Heart right ventricle (tissue), 16 donors: ENCODE data around the gene FOSL2. TPM values are rescaled to one million over a fixed set of nuclear protein-coding genes. Genes with fewer than 3 reads are reported as not detected.

Source experiments
- ATAC-seq, 8 donors: fragments of 200-7000 bp; cut with Tn5 transposase; one replicate each; pipeline ENCODE4 v1.9.1; 2020; ENCODE audit warnings: mild to moderate bottlenecking in 8 of 8, moderate library complexity in 8 of 8, moderate number of reproducible peaks in 1 of 8
- DNase-seq, 2 donors: peaks; one replicate each; pipeline ENCODE4 v3.0.0-alpha.2; 2020
- H3K27ac ChIP-seq, 10 donors: fragments of 200-600 bp; sonication (generic) in 2 of 10; one replicate each; pipeline versions ENCODE4 v1.5.0 to v1.8.0; 2020 to 2022; ENCODE audit warnings: mild to moderate bottlenecking in 3 of 10
- H3K27me3 ChIP-seq, 7 donors: fragments of 200-600 bp; one replicate each; pipeline ENCODE4 v1.8.0; 2021 to 2022; ENCODE audit warnings: mild to moderate bottlenecking in 2 of 7
- H3K36me3 ChIP-seq, 9 donors: fragments of 200-600 bp; sonication (generic) in 1 of 9; one replicate each; pipeline versions ENCODE4 v1.5.0 to v1.8.0; 2020 to 2022; ENCODE audit warnings: mild to moderate bottlenecking in 2 of 9
- H3K4me1 ChIP-seq, 9 donors: fragments of 200-600 bp; sonication (generic) in 1 of 9; one replicate each; pipeline versions ENCODE4 v1.5.0 to v1.8.0; 2020 to 2022; ENCODE audit warnings: mild to moderate bottlenecking in 4 of 9
- H3K4me3 ChIP-seq, 10 donors: fragments of 200-600 bp; sonication (generic) in 2 of 10; one replicate each; pipeline versions ENCODE4 v1.5.0 to v1.8.0; 2020 to 2022; ENCODE audit warnings: mild to moderate bottlenecking in 7 of 10, moderate library complexity in 2 of 10
- H3K9me3 ChIP-seq, 11 donors: fragments of 200-600 bp in 10 of 11; sonication (generic) in 2 of 11; one replicate each; pipeline versions ENCODE4 v1.5.0 to v1.8.0; 2013 to 2022; ENCODE audit warnings: mild to moderate bottlenecking in 2 of 11, control low read depth in 1 of 11, moderate library complexity in 1 of 11
- WGBS, 2 donors: extraction: QIAGEN DNeasy Blood & Tissue Kit; methylation state at CpG; one replicate each; pipeline ENCODE4 v1.1.7; 2013; ENCODE audit warnings: inconsistent platforms in 1 of 2; 5-methylcytosine and 5-hydroxymethylcytosine counted together
- intact Hi-C, 10 donors: fragments of 100-400 bp; cut with DNase I; formaldehyde crosslinking; loops; one replicate each; pipeline versions ENCODE4 v1.11.1 to v1.14.2; 2022
- polyA plus RNA-seq, 2 donors: library from polyadenylated mRNA; stranded (reverse); fragments of 200-250 nt; gene quantifications; one replicate each; pipeline ENCODE4 v1.2.3, GENCODE V29; 2013
- total RNA-seq, 10 donors: library from RNA; stranded (reverse); fragmentation: NEBNext Ultra II Directional in 3 of 10; extraction: Animal tissue kit (Norgen Biotek cat#: 25700) in 3 of 10; gene quantifications; one replicate each; pipeline versions ENCODE4 v1.2.1 to v1.2.4, GENCODE V29; 2021 to 2023
- TF ChIP-seq, protein P1 (sequence below), 9 donors: fragments of 200-600 bp; sonication (generic) in 2 of 9; IDR thresholded peaks; one replicate each; pipeline versions ENCODE4 v1.5.0 to v1.8.0; 2021 to 2022; ENCODE audit warnings: antibody characterized with exemption in 9 of 9, mild to moderate bottlenecking in 5 of 9, moderate library complexity in 1 of 9
- donor health status: Arrhythmogenic right ventricular cardiomyopathy.
- donor health status: ischemic (EF 13 %, LVEDD 7.1; RV severe dilation, severe dysfunction).
- donor health status: healthy with polysubstance abuse.
- donor health status: DM: no; HTN: yes; CAD: no.
- donor health status: DM: no; HTN: no; CAD: no.
- donor health status: ischemic (EF 25% LVEDD 6.9; RV normal size, moderate dysfunction).
- donor health status: ischemic (EF 25% LVEDD 5.7; RV mildly dilated, moderate dysfunction).
- donor health status: healthy.
- donor health status: DM: yes; HTN: yes; CAD: no.
- donor health status: Ischemic cardiomyopathy.
- donor health status: ischemic (EF 35%, LVEDD 5.7; RV mildly dilated, moderate dysfunction).
- donor health status: nonischemic (EF 11% LVEDD 7.7; RV severe dilation, severe dysfunction).
- donor health status: DM: yes; HTN: yes; CAD: no.
- donor health status: PGD.
- donor health status: ischemic (EF 29% LVEDD 5.4; RV normal size, mild dysfunction).
- donor health status: nonischemic (EF 23%, LVEDD 6.1; RV moderate dilation, normal function).

FOSL2 gene
- total and polyA plus RNA-seq, 12 donors = 16.5 to 182 (median 54.8) TPM

DNA sequence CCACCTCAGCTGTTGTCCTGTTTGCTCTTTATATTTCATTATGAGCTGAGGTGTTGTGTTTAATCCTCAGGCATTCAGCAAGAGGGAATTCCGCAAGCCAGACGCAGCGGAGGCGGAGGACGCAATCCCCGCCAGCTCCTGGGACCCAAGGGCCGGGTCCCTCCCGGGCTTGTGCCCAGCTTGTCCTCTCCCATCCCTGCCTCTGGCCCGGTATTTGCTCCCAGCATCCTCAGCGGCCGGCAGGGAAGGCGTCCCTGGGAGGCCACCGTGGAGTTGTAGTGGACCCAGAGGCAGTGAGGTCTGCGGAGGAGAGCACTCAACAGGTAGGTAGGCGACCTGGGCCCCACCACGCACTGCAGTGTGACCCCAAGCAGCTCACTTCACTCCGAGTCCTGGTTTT is 42.5 kb upstream of the FOSL2 start:
- peaks cover under 1 to 18% (median 4%) of the 10 kb centered on the region in 9 donors for H3K4me1 ChIP-seq
- intact Hi-C loops = no loop called here
- WGBS, 2 donors = 95 to 96% methylated on average over 17 of the region's 17 CpGs
- no peaks in the 10 kb centered on the region for H3K9me3 ChIP-seq
- TF ChIP-seq, protein P1, sequence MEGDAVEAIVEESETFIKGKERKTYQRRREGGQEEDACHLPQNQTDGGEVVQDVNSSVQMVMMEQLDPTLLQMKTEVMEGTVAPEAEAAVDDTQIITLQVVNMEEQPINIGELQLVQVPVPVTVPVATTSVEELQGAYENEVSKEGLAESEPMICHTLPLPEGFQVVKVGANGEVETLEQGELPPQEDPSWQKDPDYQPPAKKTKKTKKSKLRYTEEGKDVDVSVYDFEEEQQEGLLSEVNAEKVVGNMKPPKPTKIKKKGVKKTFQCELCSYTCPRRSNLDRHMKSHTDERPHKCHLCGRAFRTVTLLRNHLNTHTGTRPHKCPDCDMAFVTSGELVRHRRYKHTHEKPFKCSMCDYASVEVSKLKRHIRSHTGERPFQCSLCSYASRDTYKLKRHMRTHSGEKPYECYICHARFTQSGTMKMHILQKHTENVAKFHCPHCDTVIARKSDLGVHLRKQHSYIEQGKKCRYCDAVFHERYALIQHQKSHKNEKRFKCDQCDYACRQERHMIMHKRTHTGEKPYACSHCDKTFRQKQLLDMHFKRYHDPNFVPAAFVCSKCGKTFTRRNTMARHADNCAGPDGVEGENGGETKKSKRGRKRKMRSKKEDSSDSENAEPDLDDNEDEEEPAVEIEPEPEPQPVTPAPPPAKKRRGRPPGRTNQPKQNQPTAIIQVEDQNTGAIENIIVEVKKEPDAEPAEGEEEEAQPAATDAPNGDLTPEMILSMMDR (IDR thresholded peaks at IDR 0.05) = no peak
- H3K4me3 ChIP-seq = no peak overlapping the region
- DNase-seq = no peak
- no peak for ATAC-seq
- H3K36me3 ChIP-seq = no peaks in the 10 kb centered on the region
- H3K27ac ChIP-seq = no peak overlapping the region
- H3K27me3 ChIP-seq = no peaks in the 10 kb centered on the region

DNA sequence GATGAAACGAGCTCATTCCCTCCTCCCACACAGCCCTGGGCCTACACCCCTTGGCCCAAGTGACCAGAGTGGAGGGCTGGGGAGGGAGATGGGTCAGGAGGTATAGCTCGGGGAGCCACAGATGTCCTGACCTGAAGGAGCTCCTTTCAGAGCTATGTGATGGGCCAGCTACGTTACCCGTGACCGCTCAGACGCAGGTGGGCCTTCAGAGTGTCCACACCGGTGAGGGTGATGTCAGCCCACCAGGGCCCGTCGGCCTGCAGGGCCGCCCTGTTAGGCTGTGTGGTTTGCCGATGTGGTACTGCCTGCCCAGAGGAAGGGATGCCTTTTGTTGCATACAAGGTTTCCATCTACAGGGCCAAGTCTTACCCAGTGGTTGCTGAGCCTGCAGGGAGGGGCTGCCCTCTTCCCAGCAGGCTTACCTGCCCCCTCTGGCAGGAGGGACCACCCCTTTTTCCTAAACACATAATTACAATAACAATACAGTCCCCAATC is 41.8 kb upstream of the FOSL2 start:
- no peaks in the 10 kb centered on the region for H3K27me3 ChIP-seq
- TF ChIP-seq, protein P1 (IDR thresholded peaks at IDR 0.05) = no peak
- no peak overlapping the region for H3K27ac ChIP-seq
- no peaks in the 10 kb centered on the region for H3K9me3 ChIP-seq
- DNase-seq (no peak), ATAC-seq (no peak)
- intact Hi-C loops = no loop called here
- no peak overlapping the region for H3K4me3 ChIP-seq
- no peaks in the 10 kb centered on the region for H3K36me3 ChIP-seq
- 94 to 95% methylated on average over 11 of the region's 11 CpGs for WGBS, 2 donors
- H3K4me1 ChIP-seq = peaks cover 7 to 24% (median 10%) of the 10 kb centered on the region in 9 donors

DNA sequence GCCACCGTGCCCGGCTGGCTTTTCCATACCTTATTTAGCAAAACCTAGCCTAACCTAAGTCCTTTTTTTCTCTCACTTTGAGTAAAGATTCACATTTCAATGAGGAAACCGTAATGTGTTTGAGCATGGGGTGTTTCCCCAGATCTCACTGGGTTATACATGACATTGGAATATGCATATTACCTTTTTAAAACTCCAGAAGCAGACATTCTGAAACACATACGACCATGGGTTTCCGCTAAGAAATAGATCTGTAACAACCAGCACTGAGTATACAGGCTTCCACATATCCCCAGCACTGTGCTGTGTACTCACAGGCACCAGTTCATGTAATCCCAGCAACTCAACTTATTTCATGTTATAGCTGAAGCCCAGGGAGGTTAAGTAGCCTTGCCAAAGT is 41.0 kb upstream of the FOSL2 start:
- peaks cover 15 to 32% (median 17%) of the 10 kb centered on the region in 9 donors for H3K4me1 ChIP-seq
- H3K9me3 ChIP-seq = no peaks in the 10 kb centered on the region
- ATAC-seq (no peak), DNase-seq (no peak)
- no peak overlapping the region for H3K4me3 ChIP-seq
- intact Hi-C loops = no loop called here
- no peak overlapping the region for H3K27ac ChIP-seq
- H3K36me3 ChIP-seq = no peaks in the 10 kb centered on the region
- H3K27me3 ChIP-seq = no peaks in the 10 kb centered on the region
- TF ChIP-seq, protein P1 (IDR thresholded peaks at IDR 0.05) = no peak
- WGBS, 2 donors = 88 to 92% methylated on average over 5 of the region's 5 CpGs

DNA sequence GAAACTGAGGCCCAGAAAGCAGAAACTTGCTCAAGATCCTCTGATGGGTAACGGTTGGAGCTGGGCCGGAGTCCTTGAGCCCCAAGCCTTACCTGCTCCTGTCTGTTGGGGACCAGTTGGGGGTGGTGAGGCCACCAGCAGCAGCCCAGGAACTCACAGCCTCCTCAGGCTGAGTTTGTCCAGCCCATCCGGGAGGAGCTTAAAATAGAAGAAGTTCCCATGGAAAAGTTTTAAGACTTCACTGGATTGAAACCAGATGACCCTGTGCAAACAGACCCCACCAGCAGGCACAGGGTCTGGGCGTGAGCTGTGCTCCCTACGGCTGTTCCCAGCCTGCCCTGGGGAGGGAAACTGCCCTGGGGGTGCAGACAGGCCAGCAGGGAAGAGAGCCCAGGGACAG is 40.6 kb upstream of the FOSL2 start:
- 70 to 71% methylated on average over 5 of the region's 5 CpGs for WGBS, 2 donors
- TF ChIP-seq, protein P1 (IDR thresholded peaks at IDR 0.05) = no peak
- intact Hi-C loops = no loop called here
- Histone ChIP-seq H3K27ac (no peak overlapping the region), H3K4me3 (no peak overlapping the region), H3K36me3 (no peaks in the 10 kb centered on the region), H3K9me3 (no peaks in the 10 kb centered on the region), H3K4me1 (peaks cover 17 to 37% (median 21%) of the 10 kb centered on the region in 9 donors), H3K27me3 (no peaks in the 10 kb centered on the region)
- DNase-seq (no peak), ATAC-seq (no peak)
